Measurements from ENCODE around the gene MB21D2. TPM values are rescaled to one million over a fixed set of nuclear protein-coding genes. Genes with fewer than 3 reads are reported as not detected.

The MB21D2 gene
- total and polyA plus RNA-seq, 2 of the 8 experiments (the other 6 are each of a cell fraction or from before 2014, with no cell fraction given), result 10.0 to 21.0 TPM

- peaks cover 23 to 93% of the 10 kb centered on the region in 2 experiments for H3K79me2 ChIP-seq (ENCODE audit: control insufficient read depth in 1 of 2, insufficient read depth in 2 of 2, low read length in 2 of 2)
- 87% methylated on average over 4 of the region's 4 CpGs; no CpG with 5 or more reads in 1 of the 2 experiments for WGBS, 2 experiments (ENCODE audit: extremely low coverage in 1 of 2, insufficient coverage in 1 of 2, insufficient read length in 1 of 2, insufficient replicate concordance in 2 of 2, low coverage in 1 of 2, low lambda C conversion rate in 2 of 2, missing lambda C conversion rate in 1 of 2)
- no peak overlapping the region for H2AFZ ChIP-seq (ENCODE audit: low read length)
- no peak overlapping the region for H3K14ac ChIP-seq (ENCODE audit: insufficient read length)
- no peaks in the 10 kb centered on the region for H3K23me2 ChIP-seq (ENCODE audit: low read depth, low read length)
- H2BK15ac ChIP-seq (ENCODE audit: low read length), result no peak overlapping the region
- H3K27ac ChIP-seq (ENCODE audit: low read depth, low read length), result no peak overlapping the region
- H4K5ac ChIP-seq (ENCODE audit: insufficient read length, low read depth, low read length), result no peak overlapping the region
- peaks cover 9% of the 10 kb centered on the region; the same call in 1 of the 2 replicates for H3K79me1 ChIP-seq (ENCODE audit: low read depth, low read length)
- H3K4me3 ChIP-seq (ENCODE audit: extremely low read depth in 1 of 4, insufficient read depth in 2 of 4, low read depth in 3 of 4, low read length in 4 of 4), result no peak overlapping the region
- no peak overlapping the region for H3K4me2 ChIP-seq (ENCODE audit: insufficient read depth in 1 of 2, low read depth in 2 of 2, low read length in 2 of 2)
- no peak overlapping the region for H4K91ac ChIP-seq (replicated peaks; ENCODE audit: insufficient read length, low read length)
- no peak overlapping the region for H3K18ac ChIP-seq (ENCODE audit: extremely low read depth, low read length)
- H3K9me3 ChIP-seq (ENCODE audit: insufficient read depth in 2 of 2, low read depth in 1 of 2, low read length in 1 of 2), result peaks cover 8 to 9% of the 10 kb centered on the region in 2 experiments; a peak in 2 of 4 replicates
- no peaks in the 10 kb centered on the region for H3K4me1 ChIP-seq (replicated peaks in 1 of 4; ENCODE audit: control insufficient read depth in 3 of 4, insufficient read depth in 4 of 4, low read length in 3 of 4)
- 0 out of 8 replicates have a peak, but pooled peaks cover 0 to 5% (median 1%) of the 10 kb centered on the region in 4 experiments for H3K36me3 ChIP-seq (ENCODE audit: control insufficient read depth in 2 of 4, insufficient read depth in 4 of 4, low read length in 3 of 4)
- H2BK120ac ChIP-seq (replicated peaks; ENCODE audit: low read depth, low read length), result no peak overlapping the region
- H2BK20ac ChIP-seq (ENCODE audit: low read length), result no peak overlapping the region
- no peak overlapping the region for H3K56ac ChIP-seq (replicated peaks; ENCODE audit: insufficient read length, low read depth, low read length)
- ChIA-PET CTCF (ENCODE audit: partially characterized antibody) (interaction anchor here (0.7 to 1.3 kb wide), 2 partner anchors 11 to 86 kb away, joined by 3 to 4 read pairs; no protein-coding TSS in a partner anchor), POLR2A (ENCODE audit: partially characterized antibody) (interaction anchor here (1.2 kb wide), 1 partner anchor 15 kb away, joined by 3 read pairs; the partner anchor contains the start of gene MB21D2)
- FAIRE-seq (no peak), DNase-seq (ENCODE audit: low read depth in 1 of 2, low spot score in 2 of 2) (no peak)
- H3K4ac ChIP-seq (replicated peaks; ENCODE audit: insufficient read length, low read depth, low read length), result no peak overlapping the region
- no peak overlapping the region for H3K23ac ChIP-seq (ENCODE audit: insufficient read length)
- peaks cover 0 to 2% of the 10 kb centered on the region in 2 experiments for H4K20me1 ChIP-seq (replicated peaks in 1 of 2; ENCODE audit: control insufficient read depth in 1 of 2, insufficient read depth in 2 of 2, low read length in 2 of 2)
- H4K8ac ChIP-seq (ENCODE audit: extremely low read depth, insufficient read depth, low read length), result no peak overlapping the region
- no peak overlapping the region for H2BK5ac ChIP-seq (ENCODE audit: low read depth, low read length)
- no peak overlapping the region for H2BK12ac ChIP-seq (ENCODE audit: low read depth, low read length)
- no peak overlapping the region for H3K9ac ChIP-seq (replicated peaks in 1 of 4; ENCODE audit: extremely low read depth in 1 of 4, low read depth in 3 of 4, low read length in 3 of 4)
- no peaks in the 10 kb centered on the region for H3K27me3 ChIP-seq (replicated peaks in 1 of 4; ENCODE audit: control insufficient read depth in 3 of 4, extremely low read depth in 1 of 4, insufficient read depth in 3 of 4, low read length in 3 of 4)
- no peak overlapping the region for H2AK5ac ChIP-seq (ENCODE audit: low read depth, low read length)
- TF ChIP-seq KDM5A (IDR thresholded peaks at IDR 0.05; ENCODE audit: low read length) (no peak), GTF2F1 (IDR thresholded peaks at IDR 0.05; ENCODE audit: borderline replicate concordance, low read depth, low read length) (no peak), HDAC6 (IDR thresholded peaks at IDR 0.05; ENCODE audit: low read depth, low read length) (no peak), POLR2AphosphoS5 (IDR thresholded peaks at IDR 0.05; ENCODE audit: low read depth, low read length) (no peak), PHF8 (conservative IDR thresholded peaks at IDR 0.05; ENCODE audit: low read depth, low read length) (no peak), POLR2A (IDR thresholded peaks at IDR 0.05; ENCODE audit: control extremely low read depth in 1 of 2, low read depth in 2 of 2, low read length in 2 of 2) (no peak), SP2 (IDR thresholded peaks at IDR 0.05; ENCODE audit: low read length) (no peak), RNF2 (IDR thresholded peaks at IDR 0.05; ENCODE audit: borderline replicate concordance, low read depth, low read length, missing control alignments, poor library complexity, severe bottlenecking) (no peak), RFX5 (IDR thresholded peaks at IDR 0.05; ENCODE audit: borderline replicate concordance, low read depth, low read length) (no peak), EP300 (IDR thresholded peaks at IDR 0.05; ENCODE audit: borderline replicate concordance in 1 of 2, low read depth in 2 of 2, low read length in 2 of 2) (no peak), SIN3A (conservative IDR thresholded peaks at IDR 0.05 in 1 of 2, IDR thresholded peaks at IDR 0.05 in 1 of 2; ENCODE audit: low read depth in 1 of 2, low read length in 2 of 2) (no peak), POU5F1 (IDR thresholded peaks at IDR 0.05; ENCODE audit: low read depth, low read length) (no peak), ATF3 (IDR thresholded peaks at IDR 0.05; ENCODE audit: insufficient read depth, low read depth, low read length) (no peak)
Observed at GRCh38 chr3:192902549-192902948, 15.1 kb downstream of the MB21D2 start.

Measured in H1 (cell line).